Astrocyte (in vitro differentiated cells and primary cell): ENCODE data around the gene FAM131B. TPM values are rescaled to one million over a fixed set of nuclear protein-coding genes. Genes with fewer than 3 reads are reported as not detected.

ENCODE experiments used
- DNase-seq: peaks from one replicate; pipeline ENCODE4 v3.0.0-alpha.2; 2010; ENCODE audit warnings: low read depth
- FAIRE-seq: peaks from 2 replicates; lab custom pipeline; 2011; peaks lifted over from hg19 to GRCh38; lab: Jason Lieb, UNC
- H2AFZ ChIP-seq: 2 replicates; pipeline ENCODE4 v1.6.0; 2012; ENCODE audit warnings: low read depth, low read length, inconsistent platforms
- H3K27ac ChIP-seq: 2 replicates; pipeline ENCODE4 v1.5.1; 2011; ENCODE audit warnings: low read depth, low read length, inconsistent platforms
- H3K27me3 ChIP-seq: 2 replicates; pipeline ENCODE4 v1.6.0; 2011; ENCODE audit warnings: low read length, inconsistent platforms; ENCODE audit not compliant: insufficient read depth
- H3K36me3 ChIP-seq: 2 replicates; pipeline ENCODE4 v1.5.1; 2011; ENCODE audit warnings: low read length, inconsistent platforms; ENCODE audit not compliant: insufficient read depth
- H3K4me1 ChIP-seq: 2 replicates; pipeline ENCODE4 v1.5.1; 2011; ENCODE audit warnings: low read length, inconsistent platforms; ENCODE audit not compliant: insufficient read depth
- H3K4me2 ChIP-seq: 2 replicates; pipeline ENCODE4 v1.6.0; 2012; ENCODE audit warnings: low read length, inconsistent platforms
- H3K4me3 ChIP-seq: 2 replicates; pipeline ENCODE4 v1.5.1; 2011; ENCODE audit warnings: low read depth, mild to moderate bottlenecking, low read length, inconsistent platforms; ENCODE audit not compliant: insufficient read depth
- H3K79me2 ChIP-seq: 2 replicates; pipeline ENCODE4 v1.6.0; 2012; ENCODE audit warnings: mild to moderate bottlenecking, low read length, inconsistent platforms; ENCODE audit not compliant: insufficient read depth
- H3K9ac ChIP-seq: 2 replicates; pipeline ENCODE4 v1.6.0; 2012; ENCODE audit warnings: mild to moderate bottlenecking, low read length, inconsistent platforms
- H3K9me3 ChIP-seq: 2 replicates; pipeline ENCODE4 v1.5.1; 2012; ENCODE audit warnings: low read depth, mild to moderate bottlenecking, low read length, inconsistent platforms; ENCODE audit not compliant: insufficient read depth
- H4K20me1 ChIP-seq: 2 replicates; pipeline ENCODE4 v1.6.0; 2012; ENCODE audit warnings: low read length, inconsistent platforms; ENCODE audit not compliant: insufficient read depth
- H3K27ac Mint-ChIP-seq: one replicate; pipeline ENCODE4 v1.8.0; 2021; ENCODE audit warnings: mild to moderate bottlenecking, mixed read lengths; ENCODE audit not compliant: unreplicated experiment
- H3K27me3 Mint-ChIP-seq: one replicate; pipeline ENCODE4 v1.8.0; 2021; ENCODE audit warnings: low read depth, mixed read lengths; ENCODE audit not compliant: unreplicated experiment
- H3K36me3 Mint-ChIP-seq: one replicate; pipeline ENCODE4 v1.8.0; 2021; ENCODE audit warnings: low read depth, mixed read lengths; ENCODE audit not compliant: unreplicated experiment
- H3K4me1 Mint-ChIP-seq: one replicate; pipeline ENCODE4 v1.8.0; 2021; ENCODE audit warnings: low read depth, mixed read lengths; ENCODE audit not compliant: unreplicated experiment
- H3K4me3 Mint-ChIP-seq: one replicate; pipeline ENCODE4 v1.8.0; 2021; ENCODE audit warnings: mild to moderate bottlenecking, moderate library complexity, mixed read lengths; ENCODE audit not compliant: unreplicated experiment
- H3K9me3 Mint-ChIP-seq: one replicate; pipeline ENCODE4 v1.8.0; 2021; ENCODE audit warnings: mild to moderate bottlenecking, mixed read lengths; ENCODE audit not compliant: unreplicated experiment
- EZH2 ChIP-seq: IDR thresholded peaks from 2 replicates; pipeline ENCODE4 v1.6.1; 2012; ENCODE audit warnings: mild to moderate bottlenecking, low read length, inconsistent platforms; ENCODE audit not compliant: insufficient read depth
- total RNA-seq: library from RNA; stranded (reverse); gene quantifications from 2 replicates; pipeline ENCODE4 v1.2.1, GENCODE V29; 2021
- TF ChIP-seq, protein P1 (sequence below): IDR thresholded peaks from 2 replicates; pipeline ENCODE4 v1.5.1; 2011; ENCODE audit warnings: low read depth, mild to moderate bottlenecking, inconsistent platforms, low read length, moderate library complexity; ENCODE audit not compliant: insufficient read depth

FAM131B gene
- total RNA-seq, 1 donor from 2014 or later = 7.6 TPM

GRCh38 chr7:143320620-143321019 is 41.9 kb downstream of the FAM131B start:
- Mint-ChIP-seq H3K4me3 (no peak overlapping the region), H3K27me3 (peaks cover 33% of the 10 kb centered on the region), H3K4me1 (no peaks in the 10 kb centered on the region), H3K9me3 (no peaks in the 10 kb centered on the region), H3K27ac (no peak overlapping the region), H3K36me3 (peaks cover 2% of the 10 kb centered on the region)
- no peak for DNase-seq
- H4K20me1 ChIP-seq = no peaks in the 10 kb centered on the region
- no peak overlapping the region for H3K4me2 ChIP-seq
- no peaks in the 10 kb centered on the region for H3K4me1 ChIP-seq
- H3K79me2 ChIP-seq = no peaks in the 10 kb centered on the region
- no peaks in the 10 kb centered on the region for H3K9me3 ChIP-seq
- no peak for FAIRE-seq
- H3K4me3 ChIP-seq = no peak overlapping the region
- no peaks in the 10 kb centered on the region for H3K36me3 ChIP-seq
- no peak overlapping the region for H3K9ac ChIP-seq
- TF ChIP-seq EZH2 = no peak
- H2AFZ ChIP-seq = no peak overlapping the region
- H3K27me3 ChIP-seq = no peaks in the 10 kb centered on the region
- no peak overlapping the region for H3K27ac ChIP-seq

DNA sequence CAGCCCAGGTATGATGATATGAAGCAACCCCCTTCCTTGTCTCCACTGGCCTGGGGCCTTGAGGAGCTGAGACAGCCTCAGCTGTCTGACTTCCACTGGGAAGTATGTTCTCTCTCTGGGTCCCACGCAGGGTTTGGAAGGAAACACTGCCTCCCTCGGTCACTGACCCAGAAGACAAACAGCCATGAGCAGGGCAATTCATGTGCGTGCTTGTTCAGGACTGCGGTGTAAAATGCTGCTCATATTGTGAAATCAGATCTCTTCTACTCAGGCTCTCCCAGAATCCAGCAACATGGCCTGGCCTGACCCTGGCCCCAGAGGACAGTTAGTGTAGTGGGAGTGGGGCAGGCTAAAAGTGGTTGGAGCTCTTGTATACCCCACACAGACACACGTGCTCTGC is 43.9 kb downstream of the FAM131B start:
- Mint-ChIP-seq H3K4me3 (no peak overlapping the region), H3K36me3 (peaks cover 2% of the 10 kb centered on the region), H3K27ac (no peak overlapping the region), H3K9me3 (no peaks in the 10 kb centered on the region), H3K4me1 (no peaks in the 10 kb centered on the region), H3K27me3 (peaks cover 39% of the 10 kb centered on the region)
- Histone ChIP-seq H3K4me3 (no peak overlapping the region), H3K4me1 (no peaks in the 10 kb centered on the region), H3K79me2 (no peaks in the 10 kb centered on the region), H3K27me3 (no peaks in the 10 kb centered on the region), H3K9ac (no peak overlapping the region), H3K4me2 (no peak overlapping the region), H4K20me1 (no peaks in the 10 kb centered on the region), H3K27ac (no peak overlapping the region), H3K36me3 (no peaks in the 10 kb centered on the region), H2AFZ (no peak overlapping the region), H3K9me3 (no peaks in the 10 kb centered on the region)
- no peak for DNase-seq
- TF ChIP-seq EZH2 = no peak
- TF ChIP-seq, protein P1, sequence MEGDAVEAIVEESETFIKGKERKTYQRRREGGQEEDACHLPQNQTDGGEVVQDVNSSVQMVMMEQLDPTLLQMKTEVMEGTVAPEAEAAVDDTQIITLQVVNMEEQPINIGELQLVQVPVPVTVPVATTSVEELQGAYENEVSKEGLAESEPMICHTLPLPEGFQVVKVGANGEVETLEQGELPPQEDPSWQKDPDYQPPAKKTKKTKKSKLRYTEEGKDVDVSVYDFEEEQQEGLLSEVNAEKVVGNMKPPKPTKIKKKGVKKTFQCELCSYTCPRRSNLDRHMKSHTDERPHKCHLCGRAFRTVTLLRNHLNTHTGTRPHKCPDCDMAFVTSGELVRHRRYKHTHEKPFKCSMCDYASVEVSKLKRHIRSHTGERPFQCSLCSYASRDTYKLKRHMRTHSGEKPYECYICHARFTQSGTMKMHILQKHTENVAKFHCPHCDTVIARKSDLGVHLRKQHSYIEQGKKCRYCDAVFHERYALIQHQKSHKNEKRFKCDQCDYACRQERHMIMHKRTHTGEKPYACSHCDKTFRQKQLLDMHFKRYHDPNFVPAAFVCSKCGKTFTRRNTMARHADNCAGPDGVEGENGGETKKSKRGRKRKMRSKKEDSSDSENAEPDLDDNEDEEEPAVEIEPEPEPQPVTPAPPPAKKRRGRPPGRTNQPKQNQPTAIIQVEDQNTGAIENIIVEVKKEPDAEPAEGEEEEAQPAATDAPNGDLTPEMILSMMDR = no peak
- FAIRE-seq = no peak

GRCh38 chr7:143316492-143316891 is 46.0 kb downstream of the FAM131B start:
- no peak overlapping the region for H2AFZ ChIP-seq
- Mint-ChIP-seq H3K4me1 (no peaks in the 10 kb centered on the region), H3K36me3 (peaks cover 2% of the 10 kb centered on the region), H3K27me3 (peaks cover 34% of the 10 kb centered on the region), H3K9me3 (no peaks in the 10 kb centered on the region), H3K4me3 (no peak overlapping the region), H3K27ac (no peak overlapping the region)
- H3K27me3 ChIP-seq = no peaks in the 10 kb centered on the region
- H4K20me1 ChIP-seq = no peaks in the 10 kb centered on the region
- no peaks in the 10 kb centered on the region for H3K79me2 ChIP-seq
- H3K4me2 ChIP-seq = no peak overlapping the region
- DNase-seq (no peak), FAIRE-seq (no peak)
- no peak overlapping the region for H3K9ac ChIP-seq
- H3K4me3 ChIP-seq = no peak overlapping the region
- TF ChIP-seq, protein P1 = no peak
- TF ChIP-seq EZH2 = no peak
- H3K4me1 ChIP-seq = no peaks in the 10 kb centered on the region
- no peaks in the 10 kb centered on the region for H3K9me3 ChIP-seq
- H3K27ac ChIP-seq = no peak overlapping the region
- no peaks in the 10 kb centered on the region for H3K36me3 ChIP-seq
